Osteoblast (primary cell): ENCODE measurements around the gene DTHD1. TPM values are rescaled to one million over a fixed set of nuclear protein-coding genes. Genes with fewer than 3 reads are reported as not detected.

Experiments used
- DNase-seq: peaks from one replicate; pipeline ENCODE4 v3.0.0; 2011; ENCODE audit warnings: low spot score, mixed read lengths; ENCODE audit not compliant: insufficient read length; ENCODE audit errors: missing footprints
- H2AFZ ChIP-seq: 2 replicates; pipeline ENCODE4 v1.6.0; 2011; ENCODE audit warnings: mild to moderate bottlenecking, low read length
- H3K27ac ChIP-seq: 2 replicates; pipeline ENCODE4 v1.5.1; 2011; ENCODE audit warnings: mild to moderate bottlenecking, low read depth, low read length, moderate library complexity
- H3K27me3 ChIP-seq: 2 replicates; pipeline ENCODE4 v1.6.0; 2012; ENCODE audit warnings: mild to moderate bottlenecking, control low read depth, inconsistent platforms, low read length, moderate library complexity; ENCODE audit not compliant: insufficient read depth
- H3K36me3 ChIP-seq: 2 replicates; pipeline ENCODE4 v1.5.1; 2011; ENCODE audit warnings: mild to moderate bottlenecking, low read length, control low read depth, moderate library complexity; ENCODE audit not compliant: insufficient read depth
- H3K4me1 ChIP-seq: 2 replicates; pipeline ENCODE4 v1.5.1; 2011; ENCODE audit warnings: mild to moderate bottlenecking, low read length, control low read depth, moderate library complexity; ENCODE audit not compliant: insufficient read depth
- H3K4me2 ChIP-seq: 2 replicates; pipeline ENCODE4 v1.6.0; 2011; ENCODE audit warnings: mild to moderate bottlenecking, low read length; ENCODE audit not compliant: insufficient read depth
- H3K4me3 ChIP-seq: fragments of 200-600 bp; sonication (generic); 3 replicates; pipeline ENCODE4 v1.5.1; 2012; ENCODE audit warnings: mild to moderate bottlenecking, low read length, inconsistent platforms; ENCODE audit not compliant: insufficient read depth
- H3K79me2 ChIP-seq: 2 replicates; pipeline ENCODE4 v1.6.0; 2012; ENCODE audit warnings: mild to moderate bottlenecking, low read length, control low read depth, inconsistent platforms; ENCODE audit not compliant: insufficient read depth
- H3K9me3 ChIP-seq: 2 replicates; pipeline ENCODE4 v1.5.1; 2011; ENCODE audit warnings: low read depth, low read length, control low read depth
- H4K20me1 ChIP-seq: 2 replicates; pipeline ENCODE4 v1.6.0; 2012; ENCODE audit warnings: mild to moderate bottlenecking, low read length, control low read depth; ENCODE audit not compliant: insufficient read depth
- CTCF ChIP-seq: IDR thresholded peaks from 2 replicates; pipeline ENCODE4 v1.5.1; 2011; ENCODE audit warnings: mild to moderate bottlenecking, low read depth, low read length, moderate library complexity; ENCODE audit errors: extremely low read depth
- total RNA-seq: library from RNA; depleted of rRNA; stranded (reverse); fragments of >200 nt; gene quantifications from 2 replicates; pipeline ENCODE4 v1.2.3, GENCODE V29; 2012

DTHD1 gene
- total RNA-seq, 1 donor: not detected

DNA sequence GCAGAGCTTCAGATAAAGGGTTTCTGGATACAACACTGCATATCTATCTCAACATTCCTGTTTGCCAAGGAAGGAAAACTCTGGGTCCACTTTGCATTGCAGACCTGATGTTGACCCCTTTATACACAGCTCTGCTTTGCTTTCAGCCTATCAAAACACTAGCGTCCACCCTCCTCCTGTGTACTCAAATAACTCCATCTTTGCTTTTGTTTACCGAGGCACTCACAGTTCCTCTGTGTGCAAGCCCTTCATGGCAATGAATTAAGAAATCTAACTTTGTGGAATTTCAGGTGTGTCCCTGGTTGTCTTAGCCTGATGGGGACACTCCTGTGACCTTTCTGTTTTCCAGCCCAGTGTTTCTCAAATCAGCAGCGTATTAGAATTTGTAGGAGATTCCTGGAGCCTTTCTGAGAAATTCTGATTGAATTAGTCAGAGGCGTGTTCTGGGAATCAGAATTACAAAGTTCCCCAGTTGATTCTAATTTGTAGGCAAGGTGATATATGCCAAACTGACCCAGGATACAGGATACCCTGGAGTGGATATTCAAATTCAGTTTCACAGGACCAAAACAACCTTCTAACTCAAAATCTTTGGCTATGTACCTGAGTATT, 68.6 kb downstream of the DTHD1 start:
- Histone ChIP-seq H3K4me2 (no peak overlapping the region), H3K4me3 (no peak overlapping the region), H4K20me1 (no peaks in the 10 kb centered on the region), H3K27me3 (no peaks in the 10 kb centered on the region), H3K79me2 (no peaks in the 10 kb centered on the region), H3K36me3 (no peaks in the 10 kb centered on the region), H2AFZ (no peak overlapping the region), H3K27ac (no peak overlapping the region), H3K4me1 (no peaks in the 10 kb centered on the region), H3K9me3 (no peaks in the 10 kb centered on the region)
- no peak for TF ChIP-seq CTCF
- DNase-seq: no peak

- no peak overlapping the region for H3K4me2 ChIP-seq
- H3K27me3 ChIP-seq: no peaks in the 10 kb centered on the region
- no peaks in the 10 kb centered on the region for H4K20me1 ChIP-seq
- no peaks in the 10 kb centered on the region for H3K36me3 ChIP-seq
- no peaks in the 10 kb centered on the region for H3K9me3 ChIP-seq
- H3K4me1 ChIP-seq: no peaks in the 10 kb centered on the region
- DNase-seq: no peak
- H3K79me2 ChIP-seq: no peaks in the 10 kb centered on the region
- H3K4me3 ChIP-seq: no peak overlapping the region
- H2AFZ ChIP-seq: no peak overlapping the region
- no peak overlapping the region for H3K27ac ChIP-seq
- no peak for TF ChIP-seq CTCF
Measured at GRCh38 chr4:36351082-36351666, 69.8 kb downstream of the DTHD1 start.

DNA sequence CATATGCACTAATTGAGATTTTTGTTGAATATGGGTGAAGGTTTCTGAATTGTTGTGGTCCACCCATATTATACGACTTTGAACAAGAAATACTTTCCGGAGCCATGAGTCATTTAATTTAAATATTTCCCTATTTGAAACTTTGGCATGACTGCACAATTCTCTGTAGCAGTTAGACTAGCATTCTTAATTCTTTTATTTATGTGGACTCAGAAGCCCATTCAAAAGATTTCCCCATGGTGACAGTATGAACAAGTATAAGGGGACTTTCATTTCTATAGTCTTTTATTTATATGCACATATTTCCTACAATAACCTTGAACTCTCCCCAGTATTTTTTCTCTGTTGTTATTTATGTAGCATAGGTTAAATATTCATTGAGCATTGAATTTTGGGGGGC, 72.6 kb downstream of the DTHD1 start:
- Histone ChIP-seq H3K4me2 (no peak overlapping the region), H3K9me3 (no peaks in the 10 kb centered on the region), H3K27ac (no peak overlapping the region), H3K4me1 (no peaks in the 10 kb centered on the region), H3K4me3 (no peak overlapping the region), H3K27me3 (no peaks in the 10 kb centered on the region), H2AFZ (no peak overlapping the region), H3K79me2 (no peaks in the 10 kb centered on the region), H3K36me3 (no peaks in the 10 kb centered on the region), H4K20me1 (no peaks in the 10 kb centered on the region)
- TF ChIP-seq CTCF: no peak
- no peak for DNase-seq

DNA sequence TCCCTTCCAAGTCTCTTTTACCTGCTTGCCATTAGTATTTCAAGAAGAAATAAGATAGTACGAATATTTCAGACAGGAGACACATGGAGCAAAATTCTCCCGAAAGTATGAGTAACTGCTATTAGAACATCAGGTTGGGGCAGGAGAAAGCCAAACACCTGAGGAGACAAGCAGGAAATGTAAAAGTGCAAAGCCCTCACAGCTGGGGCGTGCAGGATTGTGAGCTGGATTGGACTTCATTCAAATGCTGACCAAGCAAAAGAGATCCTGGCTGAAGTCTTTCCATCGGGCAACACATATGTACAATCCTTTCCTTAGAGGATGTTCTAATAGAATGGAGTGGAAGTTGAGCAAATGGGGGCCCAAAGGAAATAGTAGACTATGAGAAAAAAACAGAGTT, 76.8 kb downstream of the DTHD1 start:
- no peak overlapping the region for H3K4me3 ChIP-seq
- H4K20me1 ChIP-seq: no peaks in the 10 kb centered on the region
- no peaks in the 10 kb centered on the region for H3K27me3 ChIP-seq
- DNase-seq: no peak
- H3K79me2 ChIP-seq: no peaks in the 10 kb centered on the region
- no peak overlapping the region for H2AFZ ChIP-seq
- H3K4me1 ChIP-seq: no peaks in the 10 kb centered on the region
- no peaks in the 10 kb centered on the region for H3K9me3 ChIP-seq
- H3K36me3 ChIP-seq: no peaks in the 10 kb centered on the region
- H3K27ac ChIP-seq: no peak overlapping the region
- TF ChIP-seq CTCF: no peak
- H3K4me2 ChIP-seq: no peak overlapping the region
